ENCODE data around the gene TNRC18.
A peak's percentile ranks its signal among the peaks of the same experiment; 100 is the strongest.

Gene TNRC18

GRCh38 chr7:5350600-5351385, 72.8 kb downstream of the TNRC18 start:
- H3K36me3 ChIP-seq (ENCODE audit: control insufficient read depth, low read depth, low read length): no peaks in the 10 kb centered on the region

GRCh38 chr7:5350174-5350463, 73.5 kb downstream of the TNRC18 start:
- peaks cover 10% of the 10 kb centered on the region for H3K4me1 ChIP-seq (ENCODE audit: control insufficient read depth, low read depth, low read length)
- no peak overlapping the region for H3K9ac ChIP-seq (ENCODE audit: low read length)
- H3K27me3 ChIP-seq (ENCODE audit: control insufficient read depth, insufficient read depth, low read length): peaks cover 70% of the 10 kb centered on the region
- H3K4me3 ChIP-seq (ENCODE audit: low read length): peak overlapping the region; percentile 51
- H3K36me3 ChIP-seq (ENCODE audit: control insufficient read depth, low read depth, low read length): no peaks in the 10 kb centered on the region
- H3K27ac ChIP-seq (ENCODE audit: low read length): no peak overlapping the region
- no peaks in the 10 kb centered on the region for H3K9me3 ChIP-seq (ENCODE audit: control insufficient read depth, low read depth, low read length)

More at GRCh38 chr7:5350600-5351385, 72.8 kb downstream of the TNRC18 start:
- H3K27me3 ChIP-seq (ENCODE audit: control insufficient read depth, insufficient read depth, low read length): peaks cover 70% of the 10 kb centered on the region
- H3K4me1 ChIP-seq (ENCODE audit: control insufficient read depth, low read depth, low read length): peaks cover 10% of the 10 kb centered on the region
- no peak overlapping the region for H3K27ac ChIP-seq (ENCODE audit: low read length)
- H3K4me3 ChIP-seq (ENCODE audit: low read length): peak overlapping the region; percentile 49
- no peak overlapping the region for H3K9ac ChIP-seq (ENCODE audit: low read length)
- H3K9me3 ChIP-seq (ENCODE audit: control insufficient read depth, low read depth, low read length): no peaks in the 10 kb centered on the region

GRCh38 chr7:5349437-5350173, 74.0 kb downstream of the TNRC18 start:
- no peaks in the 10 kb centered on the region for H3K36me3 ChIP-seq (ENCODE audit: control insufficient read depth, low read depth, low read length)

GRCh38 chr7:5349005-5349380, 74.6 kb downstream of the TNRC18 start:
- peaks cover 63% of the 10 kb centered on the region for H3K27me3 ChIP-seq (ENCODE audit: control insufficient read depth, insufficient read depth, low read length)
- H3K4me3 ChIP-seq (ENCODE audit: low read length): peak overlapping the region; percentile 51
- peaks cover 7% of the 10 kb centered on the region for H3K4me1 ChIP-seq (ENCODE audit: control insufficient read depth, low read depth, low read length)
- no peak overlapping the region for H3K27ac ChIP-seq (ENCODE audit: low read length)
- no peaks in the 10 kb centered on the region for H3K36me3 ChIP-seq (ENCODE audit: control insufficient read depth, low read depth, low read length)
- no peak overlapping the region for H3K9ac ChIP-seq (ENCODE audit: low read length)
- no peaks in the 10 kb centered on the region for H3K9me3 ChIP-seq (ENCODE audit: control insufficient read depth, low read depth, low read length)

More at GRCh38 chr7:5349437-5350173, 74.0 kb downstream of the TNRC18 start:
- Histone ChIP-seq H3K9ac (ENCODE audit: low read length) (no peak overlapping the region), H3K27ac (ENCODE audit: low read length) (no peak overlapping the region), H3K9me3 (ENCODE audit: control insufficient read depth, low read depth, low read length) (no peaks in the 10 kb centered on the region), H3K4me1 (ENCODE audit: control insufficient read depth, low read depth, low read length) (peaks cover 7% of the 10 kb centered on the region), H3K4me3 (ENCODE audit: low read length) (peak overlapping the region; percentile 51), H3K27me3 (ENCODE audit: control insufficient read depth, insufficient read depth, low read length) (peaks cover 69% of the 10 kb centered on the region)

GRCh38 chr7:5348134-5349004, 75.3 kb downstream of the TNRC18 start:
- Histone ChIP-seq H3K4me3 (ENCODE audit: low read length) (no peak overlapping the region), H3K27me3 (ENCODE audit: control insufficient read depth, insufficient read depth, low read length) (peaks cover 57% of the 10 kb centered on the region), H3K9ac (ENCODE audit: low read length) (no peak overlapping the region), H3K27ac (ENCODE audit: low read length) (no peak overlapping the region), H3K9me3 (ENCODE audit: control insufficient read depth, low read depth, low read length) (no peaks in the 10 kb centered on the region), H3K4me1 (ENCODE audit: control insufficient read depth, low read depth, low read length) (peaks cover 7% of the 10 kb centered on the region), H3K36me3 (ENCODE audit: control insufficient read depth, low read depth, low read length) (no peaks in the 10 kb centered on the region)

GRCh38 chr7:5345671-5346070, 78.0 kb downstream of the TNRC18 start:
- H3K27me3 ChIP-seq (ENCODE audit: control insufficient read depth, insufficient read depth, low read length): peaks cover 30% of the 10 kb centered on the region
- H3K9ac ChIP-seq (ENCODE audit: low read length): no peak overlapping the region
- H3K4me1 ChIP-seq (ENCODE audit: control insufficient read depth, low read depth, low read length): peaks cover 7% of the 10 kb centered on the region
- H3K36me3 ChIP-seq (ENCODE audit: control insufficient read depth, low read depth, low read length): no peaks in the 10 kb centered on the region
- no peak overlapping the region for H3K4me3 ChIP-seq (ENCODE audit: low read length)
- no peak overlapping the region for H3K27ac ChIP-seq (ENCODE audit: low read length)
- H3K9me3 ChIP-seq (ENCODE audit: control insufficient read depth, low read depth, low read length): no peaks in the 10 kb centered on the region

- Histone ChIP-seq H3K9ac (ENCODE audit: low read length) (no peak overlapping the region), H3K27ac (ENCODE audit: low read length) (no peak overlapping the region), H3K36me3 (ENCODE audit: control insufficient read depth, low read depth, low read length) (no peaks in the 10 kb centered on the region), H3K4me3 (ENCODE audit: low read length) (no peak overlapping the region), H3K9me3 (ENCODE audit: control insufficient read depth, low read depth, low read length) (no peaks in the 10 kb centered on the region), H3K4me1 (ENCODE audit: control insufficient read depth, low read depth, low read length) (peaks cover 7% of the 10 kb centered on the region), H3K27me3 (ENCODE audit: control insufficient read depth, insufficient read depth, low read length) (peaks cover 25% of the 10 kb centered on the region)
Observed at GRCh38 chr7:5345171-5345570, 78.5 kb downstream of the TNRC18 start.

- Histone ChIP-seq H3K4me1 (ENCODE audit: control insufficient read depth, low read depth, low read length) (peaks cover 4% of the 10 kb centered on the region), H3K27me3 (ENCODE audit: control insufficient read depth, insufficient read depth, low read length) (peaks cover 16% of the 10 kb centered on the region), H3K36me3 (ENCODE audit: control insufficient read depth, low read depth, low read length) (no peaks in the 10 kb centered on the region), H3K27ac (ENCODE audit: low read length) (no peak overlapping the region), H3K4me3 (ENCODE audit: low read length) (no peak overlapping the region), H3K9me3 (ENCODE audit: control insufficient read depth, low read depth, low read length) (no peaks in the 10 kb centered on the region), H3K9ac (ENCODE audit: low read length) (no peak overlapping the region)
Observed at GRCh38 chr7:5344342-5344741, 79.3 kb downstream of the TNRC18 start.

- H3K27ac ChIP-seq (ENCODE audit: low read length): no peak overlapping the region
- H3K4me3 ChIP-seq (ENCODE audit: low read length): no peak overlapping the region
- no peaks in the 10 kb centered on the region for H3K9me3 ChIP-seq (ENCODE audit: control insufficient read depth, low read depth, low read length)
- peaks cover 12% of the 10 kb centered on the region for H3K27me3 ChIP-seq (ENCODE audit: control insufficient read depth, insufficient read depth, low read length)
- H3K9ac ChIP-seq (ENCODE audit: low read length): no peak overlapping the region
- peaks cover under 1% of the 10 kb centered on the region for H3K4me1 ChIP-seq (ENCODE audit: control insufficient read depth, low read depth, low read length)
- H3K36me3 ChIP-seq (ENCODE audit: control insufficient read depth, low read depth, low read length): no peaks in the 10 kb centered on the region
Observed at GRCh38 chr7:5343884-5344283, 79.8 kb downstream of the TNRC18 start.

GRCh38 chr7:5342631-5343030, 81.0 kb downstream of the TNRC18 start:
- H3K27ac ChIP-seq (ENCODE audit: low read length): no peak overlapping the region
- no peaks in the 10 kb centered on the region for H3K9me3 ChIP-seq (ENCODE audit: control insufficient read depth, low read depth, low read length)
- H3K36me3 ChIP-seq (ENCODE audit: control insufficient read depth, low read depth, low read length): no peaks in the 10 kb centered on the region
- no peaks in the 10 kb centered on the region for H3K4me1 ChIP-seq (ENCODE audit: control insufficient read depth, low read depth, low read length)
- H3K4me3 ChIP-seq (ENCODE audit: low read length): no peak overlapping the region
- no peak overlapping the region for H3K9ac ChIP-seq (ENCODE audit: low read length)
- H3K27me3 ChIP-seq (ENCODE audit: control insufficient read depth, insufficient read depth, low read length): no peaks in the 10 kb centered on the region

GRCh38 chr7:5339955-5340354, 83.7 kb downstream of the TNRC18 start:
- no peaks in the 10 kb centered on the region for H3K9me3 ChIP-seq (ENCODE audit: control insufficient read depth, low read depth, low read length)
- no peaks in the 10 kb centered on the region for H3K27me3 ChIP-seq (ENCODE audit: control insufficient read depth, insufficient read depth, low read length)
- no peak overlapping the region for H3K4me3 ChIP-seq (ENCODE audit: low read length)
- no peak overlapping the region for H3K27ac ChIP-seq (ENCODE audit: low read length)
- no peak overlapping the region for H3K9ac ChIP-seq (ENCODE audit: low read length)
- no peaks in the 10 kb centered on the region for H3K4me1 ChIP-seq (ENCODE audit: control insufficient read depth, low read depth, low read length)
- H3K36me3 ChIP-seq (ENCODE audit: control insufficient read depth, low read depth, low read length): no peaks in the 10 kb centered on the region
